ENCODE measurements around the gene CDK9. TPM values are rescaled to one million over a fixed set of nuclear protein-coding genes. Genes with fewer than 3 reads are reported as not detected.
"Not testable (repeated sequence)": the region's sequence is repeated elsewhere in the genome, so short reads cannot be mapped to it uniquely, and the experiment has no call there.

Gene CDK9
- total RNA-seq, 3 donors from 2014 or later (not counting 1 experiment from before 2014, with no cell fraction given), result 181 to 207 (median 188) TPM

GRCh38 chr9:127835991-127836516, 50.2 kb downstream of the CDK9 start:
- no peak for DNase-seq
- no peak overlapping the region for H3K4me3 Mint-ChIP-seq
- peak in 1 of 3 donors; percentile 34 for ATAC-seq
- H3K4me3 ChIP-seq (ENCODE audit: low read length), result no peak overlapping the region
- no peak for TF ChIP-seq CTCF (IDR thresholded peaks at IDR 0.05)
- H3K9me3 Mint-ChIP-seq, result no peaks in the 10 kb centered on the region
- 37% methylated on average over 17 of the region's 17 CpGs for WGBS (ENCODE audit: insufficient coverage)
- H3K36me3 ChIP-seq (ENCODE audit: control insufficient read depth, insufficient read depth, low read length), result no peaks in the 10 kb centered on the region
- no peaks in the 10 kb centered on the region for H3K4me1 Mint-ChIP-seq
- H3K27me3 ChIP-seq (ENCODE audit: control insufficient read depth, insufficient read depth, low read length), result no peaks in the 10 kb centered on the region
- no peak overlapping the region for H3K27ac ChIP-seq (ENCODE audit: low read length)
- intact Hi-C loops (cut with micrococcal nuclease), result no loop called here
- H3K27ac Mint-ChIP-seq, result no peak overlapping the region
- H3K9me3 ChIP-seq (ENCODE audit: control insufficient read depth, insufficient read depth, low read length), result no peaks in the 10 kb centered on the region
- no peaks in the 10 kb centered on the region for H3K27me3 Mint-ChIP-seq (ENCODE audit: low read depth in 2 of 2)
- peaks cover 14% of the 10 kb centered on the region for H3K4me1 ChIP-seq (ENCODE audit: control insufficient read depth, insufficient read depth, low read length)
- no peaks in the 10 kb centered on the region for H3K36me3 Mint-ChIP-seq

- H3K4me3 Mint-ChIP-seq; intact Hi-C loops (cut with micrococcal nuclease); H3K36me3 ChIP-seq (ENCODE audit: control insufficient read depth, insufficient read depth, low read length); H3K9me3 ChIP-seq (ENCODE audit: control insufficient read depth, insufficient read depth, low read length); H3K27ac Mint-ChIP-seq; H3K27me3 ChIP-seq (ENCODE audit: control insufficient read depth, insufficient read depth, low read length); H3K9me3 Mint-ChIP-seq; H3K4me1 Mint-ChIP-seq; ATAC-seq; H3K27ac ChIP-seq (ENCODE audit: low read length); DNase-seq; H3K36me3 Mint-ChIP-seq; H3K27me3 Mint-ChIP-seq (ENCODE audit: low read depth in 2 of 2); H3K4me3 ChIP-seq (ENCODE audit: low read length): not testable (repeated sequence)
- H3K4me1 ChIP-seq (ENCODE audit: control insufficient read depth, insufficient read depth, low read length), result peaks cover 14% of the 10 kb centered on the region
- 93% methylated on average over 3 of the region's 3 CpGs for WGBS (ENCODE audit: insufficient coverage)
These were observed 50.7 kb downstream of the CDK9 start for GRCh38 chr9:127836561-127836960.

GRCh38 chr9:127837346-127837745, 51.5 kb downstream of the CDK9 start:
- WGBS (ENCODE audit: insufficient coverage), result 58% methylated on average over 4 of the region's 4 CpGs
- H3K9me3 ChIP-seq (ENCODE audit: control insufficient read depth, insufficient read depth, low read length), result no peaks in the 10 kb centered on the region
- no peaks in the 10 kb centered on the region for H3K9me3 Mint-ChIP-seq
- intact Hi-C loops (cut with micrococcal nuclease), result no loop called here
- no peak overlapping the region for H3K4me3 ChIP-seq (ENCODE audit: low read length)
- no peaks in the 10 kb centered on the region for H3K4me1 Mint-ChIP-seq
- H3K27ac Mint-ChIP-seq, result no peak overlapping the region
- no peaks in the 10 kb centered on the region for H3K27me3 Mint-ChIP-seq (ENCODE audit: low read depth in 2 of 2)
- H3K4me1 ChIP-seq (ENCODE audit: control insufficient read depth, insufficient read depth, low read length), result peaks cover 14% of the 10 kb centered on the region
- no peaks in the 10 kb centered on the region for H3K27me3 ChIP-seq (ENCODE audit: control insufficient read depth, insufficient read depth, low read length)
- H3K4me3 Mint-ChIP-seq, result no peak overlapping the region
- no peaks in the 10 kb centered on the region for H3K36me3 Mint-ChIP-seq
- H3K27ac ChIP-seq (ENCODE audit: low read length), result no peak overlapping the region
- TF ChIP-seq CTCF (IDR thresholded peaks at IDR 0.05), result no peak
- ATAC-seq, result no peak
- DNase-seq, result no peak
- peaks cover 4% of the 10 kb centered on the region for H3K36me3 ChIP-seq (ENCODE audit: control insufficient read depth, insufficient read depth, low read length)

- no peaks in the 10 kb centered on the region for H3K9me3 ChIP-seq (ENCODE audit: control insufficient read depth, insufficient read depth, low read length)
- Mint-ChIP-seq H3K4me1 (no peaks in the 10 kb centered on the region), H3K27ac (peak overlapping the region in 1 of 2 donors; percentile 63), H3K9me3 (no peaks in the 10 kb centered on the region), H3K27me3 (ENCODE audit: low read depth in 2 of 2) (no peaks in the 10 kb centered on the region), H3K36me3 (no peaks in the 10 kb centered on the region), H3K4me3 (no peak overlapping the region)
- peaks cover 4% of the 10 kb centered on the region for H3K36me3 ChIP-seq (ENCODE audit: control insufficient read depth, insufficient read depth, low read length)
- WGBS (ENCODE audit: insufficient coverage), result 69% methylated on average over 18 of the region's 18 CpGs
- no peak for DNase-seq
- peaks cover 14% of the 10 kb centered on the region for H3K4me1 ChIP-seq (ENCODE audit: control insufficient read depth, insufficient read depth, low read length)
- intact Hi-C loops (cut with micrococcal nuclease), result no loop called here
- H3K27me3 ChIP-seq (ENCODE audit: control insufficient read depth, insufficient read depth, low read length), result no peaks in the 10 kb centered on the region
- peak in 1 of 3 donors; percentile 40 for ATAC-seq
- H3K27ac ChIP-seq (ENCODE audit: low read length), result no peak overlapping the region
- no peak for TF ChIP-seq CTCF (IDR thresholded peaks at IDR 0.05)
- H3K4me3 ChIP-seq (ENCODE audit: low read length), result no peak overlapping the region
These were observed 52.7 kb downstream of the CDK9 start for GRCh38 chr9:127838375-127839078.

Other genes with a start within 250 kb of the CDK9 start
- 1 to 10 TPM in 2 of 3 donors, under 1 TPM in 1; 0.97 to 1.8 (median 1.6) TPM for gene STXBP1, start 173.8 kb upstream of the CDK9 start, total RNA-seq
- not detected for gene CFAP157, start 79.0 kb upstream of the CDK9 start, total RNA-seq
- gene PTRH1, start 70.4 kb upstream of the CDK9 start, total RNA-seq, result 10 to 100 TPM in 2 of 3 donors, 1 to 10 TPM in 1; 6.9 to 11.5 (median 11.0) TPM
- 10 to 100 TPM; 15.5 to 23.0 (median 21.5) TPM for gene TTC16, start 70.0 kb upstream of the CDK9 start, total RNA-seq
- gene TOR2A, start 50.7 kb upstream of the CDK9 start, total RNA-seq, result 10 to 100 TPM; 20.9 to 27.8 (median 23.7) TPM
- gene SH2D3C, start 7.4 kb upstream of the CDK9 start, total RNA-seq, result 10 to 100 TPM; 42.8 to 86.8 (median 56.6) TPM
- gene FPGS, start 16.8 kb downstream of the CDK9 start, total RNA-seq, result 100 to 1,000 TPM in 2 of 3 donors, 10 to 100 TPM in 1; 99.1 to 108 (median 107) TPM
- 10 to 100 TPM in 2 of 3 donors, 1 to 10 TPM in 1; 8.5 to 13.6 (median 12.3) TPM for gene ENG, start 68.6 kb downstream of the CDK9 start, total RNA-seq
- gene AK1, start 91.6 kb downstream of the CDK9 start, total RNA-seq, result 10 to 100 TPM; 47.3 to 76.3 (median 54.2) TPM
- 100 to 1,000 TPM; 120 to 148 (median 127) TPM for gene ST6GALNAC6, start 113.6 kb downstream of the CDK9 start, total RNA-seq
- gene ST6GALNAC4, start 131.0 kb downstream of the CDK9 start, total RNA-seq, result 10 to 100 TPM; 18.8 to 33.0 (median 20.4) TPM
- 1 to 10 TPM in 1 of 3 donors, under 1 TPM in 2; 0.52 to 1.4 (median 0.97) TPM for gene PIP5KL1, start 144.7 kb downstream of the CDK9 start, total RNA-seq
- 10 to 100 TPM; 22.9 to 31.4 (median 24.1) TPM for gene DPM2, start 151.8 kb downstream of the CDK9 start, total RNA-seq
- gene EEIG1, start 195.0 kb downstream of the CDK9 start, total RNA-seq, result 10 to 100 TPM; 10.3 to 36.0 (median 28.2) TPM